Loucy (cell line): ENCODE results near the gene MYBBP1A.

Experiments used
- H2AFZ ChIP-seq: fragments of 200-600 bp; sonication (generic); 2 replicates; pipeline ENCODE4 v1.6.0; 2016; ENCODE audit warnings: antibody characterized with exemption, mild to moderate bottlenecking, low read length, moderate library complexity
- H3F3A ChIP-seq: fragments of 200-600 bp; 2 replicates; pipeline ENCODE4 v1.6.0; 2016; ENCODE audit warnings: antibody characterized with exemption, low read depth, mild to moderate bottlenecking
- H3K27me3 ChIP-seq: fragments of 200-600 bp; sonication (generic); 2 replicates; pipeline ENCODE4 v1.6.1; 2014; ENCODE audit warnings: low read length, mild to moderate bottlenecking; ENCODE audit not compliant: insufficient read depth, poor library complexity, severe bottlenecking
- H3K36me3 ChIP-seq: fragments of 200-600 bp; sonication (generic); 2 replicates; pipeline ENCODE4 v1.6.1; 2016; ENCODE audit warnings: low read length; ENCODE audit not compliant: insufficient read depth
- H3K4me1 ChIP-seq: fragments of 200-600 bp; sonication (generic); 2 replicates; pipeline ENCODE4 v1.5.1; 2014; ENCODE audit warnings: low read length, mild to moderate bottlenecking; ENCODE audit not compliant: insufficient read depth, poor library complexity, severe bottlenecking
- H3K4me2 ChIP-seq: fragments of 200-600 bp; sonication (generic); 2 replicates; pipeline ENCODE4 v1.6.0; 2014; ENCODE audit warnings: antibody characterized with exemption, low read length, low read depth, mild to moderate bottlenecking; ENCODE audit not compliant: poor library complexity, severe bottlenecking
- H3K4me3 ChIP-seq: fragments of 200-600 bp; sonication (generic); 2 replicates; pipeline ENCODE4 v1.5.1; 2014; ENCODE audit warnings: low read length, mild to moderate bottlenecking, mixed read lengths; ENCODE audit not compliant: poor library complexity, severe bottlenecking
- H3K79me2 ChIP-seq: fragments of 200-600 bp; sonication (generic); 2 replicates; pipeline ENCODE4 v1.6.1; 2014; ENCODE audit warnings: low read length; ENCODE audit not compliant: insufficient read depth
- H3K9ac ChIP-seq: fragments of 200-600 bp; sonication (generic); 2 replicates; pipeline ENCODE4 v1.6.0; 2014; ENCODE audit warnings: mild to moderate bottlenecking, low read depth, low read length, moderate library complexity; ENCODE audit not compliant: poor library complexity, severe bottlenecking
- H3K9me2 ChIP-seq: fragments of 200-600 bp; sonication (generic); replicated peaks from 2 replicates; pipeline ENCODE4 v1.6.1; 2016; ENCODE audit warnings: low read depth, low read length, mixed read lengths
- H3K9me3 ChIP-seq: fragments of 200-600 bp; sonication (generic); 2 replicates; pipeline ENCODE4 v1.6.1; 2014; ENCODE audit warnings: mild to moderate bottlenecking, antibody characterized with exemption, low read length, low read depth; ENCODE audit not compliant: insufficient read depth
- H4K20me1 ChIP-seq: fragments of 200-600 bp; sonication (generic); 2 replicates; pipeline ENCODE4 v1.6.0; 2014; ENCODE audit warnings: antibody characterized with exemption, low read length, mild to moderate bottlenecking; ENCODE audit not compliant: insufficient read depth, poor library complexity, severe bottlenecking
- CTCF ChIP-seq: fragments of 200-600 bp; sonication (generic); conservative IDR thresholded peaks from 2 replicates; pipeline ENCODE4 v1.5.1; 2014; ENCODE audit warnings: mild to moderate bottlenecking, antibody characterized with exemption, low read length
- EZH2phosphoT487 ChIP-seq: fragments of 200-600 bp; IDR thresholded peaks from 2 replicates; pipeline ENCODE4 v1.6.1; 2018; ENCODE audit warnings: antibody characterized with exemption, mild to moderate bottlenecking, moderate library complexity, borderline replicate concordance

Gene MYBBP1A

DNA sequence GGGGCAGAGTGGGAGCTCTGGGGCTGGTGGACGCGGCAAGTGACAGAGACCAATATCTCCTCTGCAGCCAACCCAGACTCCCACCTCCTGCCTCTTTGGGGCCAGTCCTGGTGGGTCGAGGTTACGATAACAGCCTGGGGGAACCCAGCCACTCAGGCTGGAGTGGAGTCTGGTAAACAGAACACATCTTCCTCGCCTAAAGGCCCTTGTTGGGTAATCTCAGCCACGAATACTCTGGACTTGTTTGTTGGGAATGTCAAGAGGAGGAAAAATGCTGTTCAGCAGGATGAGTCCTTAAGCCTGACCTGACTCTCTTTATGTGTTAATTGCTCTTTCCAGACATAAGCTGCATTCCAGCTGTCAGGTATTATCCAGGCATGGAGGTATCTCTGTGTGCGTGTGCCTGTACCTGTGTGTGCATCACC is 64.5 kb downstream of the MYBBP1A start:
- Histone ChIP-seq H3K9me2 (no peaks in the 10 kb centered on the region), H4K20me1 (peaks cover 3% of the 10 kb centered on the region), H3K9ac (no peak overlapping the region), H2AFZ (no peak overlapping the region), H3K36me3 (peaks cover 37% of the 10 kb centered on the region; the same call in 1 of the 2 replicates), H3K9me3 (no peaks in the 10 kb centered on the region), H3F3A (no peaks in the 10 kb centered on the region), H3K4me1 (no peaks in the 10 kb centered on the region), H3K4me2 (no peak overlapping the region), H3K4me3 (no peak overlapping the region), H3K27me3 (no peaks in the 10 kb centered on the region), H3K79me2 (no peaks in the 10 kb centered on the region)
- no peak for TF ChIP-seq EZH2phosphoT487
- TF ChIP-seq CTCF = no peak

DNA sequence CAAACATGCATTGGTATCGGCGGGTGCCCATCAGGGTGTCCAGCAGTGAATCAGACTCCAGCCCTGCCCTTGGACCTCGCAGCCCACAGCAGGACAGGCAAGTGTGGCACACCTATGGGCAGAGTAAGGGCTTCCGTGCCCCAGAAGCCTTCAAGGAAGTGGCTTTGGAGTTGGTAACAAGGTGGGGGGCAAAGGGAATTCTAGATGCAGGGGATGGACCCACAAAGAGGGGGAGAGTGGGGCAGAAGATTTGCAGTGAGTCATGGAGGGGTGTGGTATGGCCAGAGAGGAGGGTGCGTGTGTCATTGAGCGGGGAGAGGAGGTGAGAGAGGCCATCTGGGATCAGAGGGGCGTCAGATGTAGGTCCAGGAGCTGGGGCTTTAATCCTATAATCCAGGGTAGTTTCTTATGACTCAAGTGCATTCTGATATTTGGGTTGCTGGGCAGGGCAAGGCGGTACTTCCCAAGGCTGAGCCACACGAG is 65.0 kb downstream of the MYBBP1A start:
- no peaks in the 10 kb centered on the region for H3F3A ChIP-seq
- no peak overlapping the region for H3K4me2 ChIP-seq
- H3K4me1 ChIP-seq = no peaks in the 10 kb centered on the region
- no peaks in the 10 kb centered on the region for H3K9me2 ChIP-seq
- no peak overlapping the region for H3K9ac ChIP-seq
- H3K36me3 ChIP-seq = peaks cover 37% of the 10 kb centered on the region; the same call in 1 of the 2 replicates
- H3K79me2 ChIP-seq = no peaks in the 10 kb centered on the region
- no peaks in the 10 kb centered on the region for H3K9me3 ChIP-seq
- TF ChIP-seq EZH2phosphoT487 (no peak), CTCF (no peak)
- H4K20me1 ChIP-seq = peaks cover 3% of the 10 kb centered on the region
- H3K4me3 ChIP-seq = no peak overlapping the region
- no peak overlapping the region for H2AFZ ChIP-seq
- H3K27me3 ChIP-seq = no peaks in the 10 kb centered on the region

- H3K27me3 ChIP-seq = no peaks in the 10 kb centered on the region
- peaks cover 3% of the 10 kb centered on the region for H4K20me1 ChIP-seq
- no peaks in the 10 kb centered on the region for H3K4me1 ChIP-seq
- no peaks in the 10 kb centered on the region for H3K9me3 ChIP-seq
- no peaks in the 10 kb centered on the region for H3K9me2 ChIP-seq
- peaks cover 40% of the 10 kb centered on the region; the same call in 1 of the 2 replicates for H3K36me3 ChIP-seq
- H3K79me2 ChIP-seq = no peaks in the 10 kb centered on the region
- no peak overlapping the region for H2AFZ ChIP-seq
- TF ChIP-seq CTCF (no peak), EZH2phosphoT487 (no peak)
- no peak overlapping the region for H3K4me3 ChIP-seq
- no peak overlapping the region for H3K9ac ChIP-seq
- H3F3A ChIP-seq = no peaks in the 10 kb centered on the region
- no peak overlapping the region for H3K4me2 ChIP-seq
Measured at GRCh38 chr17:4488989-4489595, 66.1 kb downstream of the MYBBP1A start.
